Measurements from ENCODE around the gene STAB1. TPM values are rescaled to one million over a fixed set of nuclear protein-coding genes. Genes with fewer than 3 reads are reported as not detected.

STAB1 gene
- total and polyA plus RNA-seq, 7 donors: 15.9 to 47.5 (median 29.0) TPM

GRCh38 chr3:52494445-52494844 lies 693 bp upstream of the STAB1 start:
- WGBS, 3 donors: 70 to 78% (median 72%) methylated on average over 7 of the region's 7 CpGs
- no peaks in the 10 kb centered on the region for H3K9me3 ChIP-seq
- no peak for TF ChIP-seq CTCF (IDR thresholded peaks at IDR 0.05)
- DNase-seq (no peak), ATAC-seq (no peak)
- intact Hi-C loops (cut with DNase I): no loop called here
- peaks cover 14% of the 10 kb centered on the region for H3K4me1 ChIP-seq
- H3K27me3 ChIP-seq (ENCODE audit: insufficient read depth in 3 of 3, low read length in 2 of 3): no peaks in the 10 kb centered on the region
- peak overlapping the region; percentile 66 for H3K27ac ChIP-seq
- H3K4me3 ChIP-seq: no peak overlapping the region
- peaks cover 0 to 40% of the 10 kb centered on the region in 2 donors for H3K36me3 ChIP-seq (ENCODE audit: insufficient read depth in 1 of 2, low read depth in 1 of 2)

- 58 to 67% (median 60%) methylated on average over 16 of the region's 16 CpGs for WGBS, 3 donors
- peak in 1 of 2 donors; percentile 51 for DNase-seq
- intact Hi-C loops (cut with DNase I): loop anchor here in 1 of 2 donors (5.0 kb wide), 1 partner anchor 36 kb away; the partner anchor contains the start of gene NT5DC2
These were observed 852 bp downstream of the STAB1 start for GRCh38 chr3:52495777-52496602.

GRCh38 chr3:52498137-52499054 lies 3.3 kb downstream of the STAB1 start:
- H3K36me3 ChIP-seq (ENCODE audit: insufficient read depth in 1 of 2, low read depth in 1 of 2): peaks cover 0 to under 1% of the 10 kb centered on the region in 2 donors
- 66 to 69% (median 66%) methylated on average over 24 of the region's 24 CpGs for WGBS, 3 donors
- peaks cover 4% of the 10 kb centered on the region for H3K4me1 ChIP-seq
- peak in 1 of 4 donors; percentile 18 for ATAC-seq
- no peaks in the 10 kb centered on the region for H3K9me3 ChIP-seq
- peak; percentile 69 to 73 for DNase-seq
- no peaks in the 10 kb centered on the region for H3K27me3 ChIP-seq (ENCODE audit: insufficient read depth in 3 of 3, low read length in 2 of 3)
- no peak for TF ChIP-seq CTCF (IDR thresholded peaks at IDR 0.05)
- H3K4me3 ChIP-seq: no peak overlapping the region
- H3K27ac ChIP-seq: no peak overlapping the region
- intact Hi-C loops (cut with DNase I): loop anchor here in 1 of 2 donors (5.0 kb wide), 1 partner anchor 34 kb away; the partner anchor contains the start of gene NT5DC2

More at GRCh38 chr3:52495777-52496602, 852 bp downstream of the STAB1 start:
- Histone ChIP-seq H3K36me3 (ENCODE audit: insufficient read depth in 1 of 2, low read depth in 1 of 2) (peaks cover 0 to 25% of the 10 kb centered on the region in 2 donors), H3K4me3 (peak overlapping the region; percentile 61), H3K9me3 (no peaks in the 10 kb centered on the region), H3K4me1 (peaks cover 7% of the 10 kb centered on the region), H3K27me3 (ENCODE audit: insufficient read depth in 3 of 3, low read length in 2 of 3) (no peaks in the 10 kb centered on the region), H3K27ac (peak overlapping the region; percentile 66)
- no peak for TF ChIP-seq CTCF (IDR thresholded peaks at IDR 0.05)
- peak; percentile 35 to 63 (median 54) for ATAC-seq

GRCh38 chr3:52501046-52501445 lies 5.9 kb downstream of the STAB1 start:
- TF ChIP-seq CTCF (IDR thresholded peaks at IDR 0.05): no peak
- no peak for ATAC-seq
- 84 to 88% (median 86%) methylated on average over 11 of the region's 11 CpGs for WGBS, 3 donors
- Histone ChIP-seq H3K9me3 (no peaks in the 10 kb centered on the region), H3K4me1 (no peaks in the 10 kb centered on the region), H3K36me3 (ENCODE audit: insufficient read depth in 1 of 2, low read depth in 1 of 2) (no peaks in the 10 kb centered on the region), H3K27me3 (ENCODE audit: insufficient read depth in 3 of 3, low read length in 2 of 3) (no peaks in the 10 kb centered on the region), H3K27ac (no peak overlapping the region), H3K4me3 (no peak overlapping the region)
- intact Hi-C loops (cut with DNase I): no loop called here
- no peak for DNase-seq

Data from psoas muscle (tissue), 8 donors.